ENCODE measurements around the gene FOCAD.

GRCh38 chr9:20854444-20854843, 170.4 kb downstream of the FOCAD start:
- no peak for TF ChIP-seq EP300 (IDR thresholded peaks at IDR 0.05)
- TF ChIP-seq POLR2AphosphoS5 (IDR thresholded peaks at IDR 0.05) = no peak
- TF ChIP-seq CTCF (IDR thresholded peaks at IDR 0.05) = no peak

Measured in esophagus muscularis mucosa (tissue), 4 donors.